Measurements from ENCODE around the gene KRT38. TPM values are rescaled to one million over a fixed set of nuclear protein-coding genes. Genes with fewer than 3 reads are reported as not detected.
"Not testable (repeated sequence)": the region's sequence is repeated elsewhere in the genome, so short reads cannot be mapped to it uniquely, and the experiment has no call there.

KRT38 gene
- total RNA-seq, 3 donors from 2014 or later (not counting 1 experiment from before 2014, with no cell fraction given): not detected

DNA sequence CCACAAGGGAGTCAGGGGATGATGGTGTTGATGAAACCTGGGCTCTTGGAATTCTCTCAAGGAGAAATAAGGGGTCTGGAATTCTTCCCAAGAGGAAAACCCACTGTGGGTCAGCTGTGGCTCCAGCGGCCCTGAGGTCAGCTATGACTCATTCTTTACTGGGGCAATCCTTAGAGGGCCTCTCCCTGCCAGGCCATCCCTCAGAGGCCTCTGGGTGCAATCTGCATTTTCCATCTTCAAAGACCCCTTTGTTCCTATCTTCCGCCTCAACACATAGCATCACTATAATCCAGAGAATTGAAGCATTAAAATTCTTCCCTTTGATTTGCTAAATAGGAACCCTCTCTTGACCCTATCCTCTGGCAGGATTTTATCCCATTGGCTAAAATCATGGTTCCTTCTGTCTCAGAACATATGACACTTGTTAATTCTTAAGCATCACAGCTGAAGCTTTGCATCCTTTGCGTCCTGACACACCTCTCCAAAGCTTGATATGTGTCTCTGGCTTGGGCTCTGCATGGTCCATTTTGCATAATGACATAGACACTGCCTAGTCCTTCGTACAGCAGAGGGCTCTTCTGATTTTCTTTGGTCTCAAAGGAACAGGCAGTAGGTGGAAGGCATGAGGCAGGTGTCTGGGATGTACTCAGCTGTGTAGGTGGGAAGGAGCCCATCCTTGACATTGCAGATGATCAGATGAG is 12.0 kb downstream of the KRT38 start:
- DNase-seq (no peak), ATAC-seq (no peak)
- H3K27ac Mint-ChIP-seq: no peak overlapping the region
- Histone ChIP-seq H3K4me3 (ENCODE audit: low read length) (no peak overlapping the region), H3K36me3 (ENCODE audit: control insufficient read depth, insufficient read depth, low read length) (no peaks in the 10 kb centered on the region), H3K27me3 (ENCODE audit: control insufficient read depth, insufficient read depth, low read length) (no peaks in the 10 kb centered on the region), H3K9me3 (ENCODE audit: control insufficient read depth, insufficient read depth, low read length) (no peaks in the 10 kb centered on the region), H3K4me1 (ENCODE audit: control insufficient read depth, insufficient read depth, low read length) (no peaks in the 10 kb centered on the region), H3K27ac (ENCODE audit: low read length) (no peak overlapping the region)
- intact Hi-C loops (cut with micrococcal nuclease): no loop called here
- no peaks in the 10 kb centered on the region for H3K9me3 Mint-ChIP-seq
- no peaks in the 10 kb centered on the region for H3K36me3 Mint-ChIP-seq
- H3K4me1 Mint-ChIP-seq: no peaks in the 10 kb centered on the region
- WGBS (ENCODE audit: insufficient coverage): 75% methylated on average over 4 of the region's 4 CpGs
- no peak overlapping the region for H3K4me3 Mint-ChIP-seq
- TF ChIP-seq, protein P1, sequence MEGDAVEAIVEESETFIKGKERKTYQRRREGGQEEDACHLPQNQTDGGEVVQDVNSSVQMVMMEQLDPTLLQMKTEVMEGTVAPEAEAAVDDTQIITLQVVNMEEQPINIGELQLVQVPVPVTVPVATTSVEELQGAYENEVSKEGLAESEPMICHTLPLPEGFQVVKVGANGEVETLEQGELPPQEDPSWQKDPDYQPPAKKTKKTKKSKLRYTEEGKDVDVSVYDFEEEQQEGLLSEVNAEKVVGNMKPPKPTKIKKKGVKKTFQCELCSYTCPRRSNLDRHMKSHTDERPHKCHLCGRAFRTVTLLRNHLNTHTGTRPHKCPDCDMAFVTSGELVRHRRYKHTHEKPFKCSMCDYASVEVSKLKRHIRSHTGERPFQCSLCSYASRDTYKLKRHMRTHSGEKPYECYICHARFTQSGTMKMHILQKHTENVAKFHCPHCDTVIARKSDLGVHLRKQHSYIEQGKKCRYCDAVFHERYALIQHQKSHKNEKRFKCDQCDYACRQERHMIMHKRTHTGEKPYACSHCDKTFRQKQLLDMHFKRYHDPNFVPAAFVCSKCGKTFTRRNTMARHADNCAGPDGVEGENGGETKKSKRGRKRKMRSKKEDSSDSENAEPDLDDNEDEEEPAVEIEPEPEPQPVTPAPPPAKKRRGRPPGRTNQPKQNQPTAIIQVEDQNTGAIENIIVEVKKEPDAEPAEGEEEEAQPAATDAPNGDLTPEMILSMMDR (IDR thresholded peaks at IDR 0.05): no peak
- H3K27me3 Mint-ChIP-seq (ENCODE audit: low read depth in 2 of 2): peaks cover 2 to 30% of the 10 kb centered on the region in 2 donors

DNA sequence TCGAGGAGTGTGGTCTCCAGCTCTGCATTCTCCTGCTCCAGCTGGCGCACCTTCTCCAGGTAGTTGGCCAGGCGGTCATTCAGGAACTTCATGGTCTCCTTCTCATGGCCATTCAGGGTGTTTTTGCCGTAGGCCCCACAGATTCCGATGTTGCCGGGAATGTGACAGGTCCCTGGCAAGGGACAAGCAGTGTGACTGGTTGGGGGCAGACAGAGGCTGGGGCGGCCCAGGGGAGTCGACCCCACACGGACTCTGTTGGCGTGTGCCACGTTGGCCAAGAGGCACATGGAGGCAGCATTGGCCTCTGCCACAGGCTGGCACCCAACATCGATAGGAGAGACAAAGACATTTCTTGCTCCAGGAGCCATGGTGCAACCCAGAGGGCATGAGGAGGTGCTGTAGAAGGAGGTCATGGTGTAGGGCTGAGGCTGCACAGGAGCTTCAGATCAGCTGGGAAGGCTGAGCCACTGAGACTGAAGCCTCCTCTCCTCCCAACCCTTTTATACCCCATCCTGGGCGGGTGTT is 16.6 kb downstream of the KRT38 start, which contains the start of gene KRT37:
Gene KRT37, minus strand, starts transcription at position 475 of the 525 bp plus-strand sequence. Its CDS starts 62 bp downstream, at position 413.
- Histone ChIP-seq H3K27ac (ENCODE audit: low read length) (no peak within 1 kb of the TSS), H3K9me3 (ENCODE audit: control insufficient read depth, insufficient read depth, low read length) (no peaks in the 10 kb centered on the region), H3K36me3 (ENCODE audit: control insufficient read depth, insufficient read depth, low read length) (no peaks in the 10 kb centered on the region), H3K27me3 (ENCODE audit: control insufficient read depth, insufficient read depth, low read length) (no peaks in the 10 kb centered on the region), H3K4me1 (ENCODE audit: control insufficient read depth, insufficient read depth, low read length) (peaks cover 12% of the 10 kb centered on the region), H3K4me3 (ENCODE audit: low read length) (no peak within 1 kb of the TSS)
- DNase-seq (no peak), ATAC-seq (no peak)
- intact Hi-C loops (cut with micrococcal nuclease): no loop called here
- Mint-ChIP-seq H3K36me3 (no peaks in the 10 kb centered on the region), H3K27me3 (ENCODE audit: low read depth in 2 of 2) (peaks cover 0 to 27% of the 10 kb centered on the region in 2 donors), H3K9me3 (no peaks in the 10 kb centered on the region), H3K4me1 (no peaks in the 10 kb centered on the region), H3K4me3 (no peak within 1 kb of the TSS), H3K27ac (no peak within 1 kb of the TSS)
- TF ChIP-seq, protein P1 (IDR thresholded peaks at IDR 0.05): no peak
- WGBS (ENCODE audit: insufficient coverage): 95% methylated on average over 12 of the region's 13 CpGs

DNA sequence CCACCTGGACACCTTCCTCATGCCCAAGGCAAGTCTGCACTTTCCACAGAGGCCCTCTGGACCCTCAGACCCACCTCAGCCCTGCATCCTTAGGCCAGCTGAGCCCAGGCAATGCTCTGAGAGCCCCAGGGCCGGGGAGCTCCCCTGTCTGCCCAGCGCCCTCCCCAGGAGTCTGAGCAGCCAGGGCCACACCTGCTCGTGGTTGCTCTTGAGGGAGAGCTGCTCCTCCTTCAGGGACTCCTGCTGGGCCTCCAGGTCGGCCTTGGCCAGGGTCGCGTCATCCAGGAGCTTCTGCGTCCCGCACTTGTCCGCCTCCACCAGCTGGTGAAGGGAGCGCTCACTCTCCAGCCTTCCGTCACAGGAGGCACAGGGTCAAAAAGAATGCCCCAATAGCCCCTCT is 18.2 kb downstream of the KRT38 start:
- WGBS (ENCODE audit: insufficient coverage): 87% methylated on average over 11 of the region's 11 CpGs
- H3K36me3 Mint-ChIP-seq; H3K9me3 ChIP-seq (ENCODE audit: control insufficient read depth, insufficient read depth, low read length); H3K4me1 Mint-ChIP-seq; ATAC-seq; H3K27me3 ChIP-seq (ENCODE audit: control insufficient read depth, insufficient read depth, low read length); H3K4me3 ChIP-seq (ENCODE audit: low read length); H3K4me3 Mint-ChIP-seq; H3K27ac ChIP-seq (ENCODE audit: low read length); intact Hi-C loops (cut with micrococcal nuclease); H3K9me3 Mint-ChIP-seq; H3K36me3 ChIP-seq (ENCODE audit: control insufficient read depth, insufficient read depth, low read length); DNase-seq; H3K27ac Mint-ChIP-seq: not testable (repeated sequence)
- peaks cover 13% of the 10 kb centered on the region for H3K4me1 ChIP-seq (ENCODE audit: control insufficient read depth, insufficient read depth, low read length)
- peaks cover 0 to 21% of the 10 kb centered on the region in 2 donors for H3K27me3 Mint-ChIP-seq (ENCODE audit: low read depth in 2 of 2)

DNA sequence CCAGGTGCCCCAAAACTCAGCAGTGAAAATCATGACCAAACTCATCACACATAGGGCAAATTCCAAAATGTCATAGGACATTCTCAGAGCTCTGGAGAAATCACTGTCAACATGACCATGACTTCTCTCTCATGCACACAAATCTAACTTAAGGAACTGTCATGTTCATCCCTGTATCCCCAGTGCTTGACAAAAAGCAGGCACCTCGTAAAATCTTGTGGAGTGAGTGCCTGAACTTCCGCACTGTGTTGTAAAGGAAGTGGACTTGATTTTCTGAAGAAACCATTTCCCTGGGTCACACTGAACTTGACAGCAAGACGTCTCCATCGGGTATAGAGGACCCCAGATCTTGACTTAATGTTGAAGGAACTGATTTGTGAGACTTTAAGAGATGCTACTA is 19.2 kb downstream of the KRT38 start:
- no peak for ATAC-seq
- H3K27me3 Mint-ChIP-seq (ENCODE audit: low read depth in 2 of 2): peaks cover 3 to 23% of the 10 kb centered on the region in 2 donors
- WGBS (ENCODE audit: insufficient coverage): 72% methylated on average over 4 of the region's 4 CpGs
- intact Hi-C loops (cut with micrococcal nuclease): no loop called here
- H3K9me3 Mint-ChIP-seq: no peaks in the 10 kb centered on the region
- no peaks in the 10 kb centered on the region for H3K4me1 Mint-ChIP-seq
- Histone ChIP-seq H3K4me3 (ENCODE audit: low read length) (no peak overlapping the region), H3K27me3 (ENCODE audit: control insufficient read depth, insufficient read depth, low read length) (no peaks in the 10 kb centered on the region), H3K27ac (ENCODE audit: low read length) (no peak overlapping the region), H3K9me3 (ENCODE audit: control insufficient read depth, insufficient read depth, low read length) (no peaks in the 10 kb centered on the region), H3K36me3 (ENCODE audit: control insufficient read depth, insufficient read depth, low read length) (no peaks in the 10 kb centered on the region), H3K4me1 (ENCODE audit: control insufficient read depth, insufficient read depth, low read length) (peaks cover 13% of the 10 kb centered on the region)
- H3K27ac Mint-ChIP-seq: no peak overlapping the region
- no peaks in the 10 kb centered on the region for H3K36me3 Mint-ChIP-seq
- TF ChIP-seq, protein P1 (IDR thresholded peaks at IDR 0.05): no peak
- no peak for DNase-seq
- H3K4me3 Mint-ChIP-seq: no peak overlapping the region

Measured in natural killer cell (primary cell).